GM12878 (cell line): ENCODE measurements around the gene SIGLEC10. TPM values are rescaled to one million over a fixed set of nuclear protein-coding genes. Genes with fewer than 3 reads are reported as not detected.

Source experiments
- ATF7 ChIP-seq: fragments of 450-650 bp; IDR thresholded peaks from 2 replicates; pipeline ENCODE4 v1.6.1; 2016; ENCODE audit warnings: low read depth, mild to moderate bottlenecking
- BACH1 ChIP-seq: fragments of 450-650 bp; IDR thresholded peaks from 2 replicates; pipeline ENCODE4 v1.6.1; 2017; ENCODE audit warnings: mild to moderate bottlenecking, borderline replicate concordance
- CTCF ChIP-seq, 3 experiments: IDR thresholded peaks in 2 of 3; conservative IDR thresholded peaks in 1 of 3; 2 replicates each; pipeline ENCODE4 v1.5.1; 2011; ENCODE audit warnings: low read depth in 3 of 3, low read length in 3 of 3, mild to moderate bottlenecking in 3 of 3, control low read depth in 2 of 3, moderate library complexity in 2 of 3, inconsistent platforms in 1 of 3, mixed read lengths in 1 of 3; ENCODE audit not compliant: control insufficient read depth in 2 of 3, insufficient read depth in 1 of 3; ENCODE audit errors: extremely low read depth in 1 of 3
- ELK1 ChIP-seq: IDR thresholded peaks from 2 replicates; pipeline ENCODE4 v1.6.1; 2012; ENCODE audit warnings: low read depth, low read length, improper control_type of control experiment
- IKZF1 ChIP-seq: fragments of 450-650 bp; conservative IDR thresholded peaks from 2 replicates; pipeline ENCODE4 v1.6.1; 2017; ENCODE audit warnings: antibody characterized with exemption, mild to moderate bottlenecking
- JUNB ChIP-seq: IDR thresholded peaks from 2 replicates; pipeline ENCODE4 v1.6.1; 2016; ENCODE audit warnings: antibody characterized with exemption, mild to moderate bottlenecking
- MAX ChIP-seq: IDR thresholded peaks from 2 replicates; pipeline ENCODE4 v1.6.1; 2012; ENCODE audit warnings: low read depth, low read length, improper control_type of control experiment
- MEF2A ChIP-seq: IDR thresholded peaks from 2 replicates; pipeline ENCODE4 v1.6.1; 2011; ENCODE audit warnings: low read depth, mild to moderate bottlenecking, low read length, moderate library complexity; ENCODE audit not compliant: insufficient read depth
- MYC ChIP-seq: IDR thresholded peaks from 2 replicates; pipeline ENCODE4 v1.6.1; 2011; ENCODE audit warnings: mild to moderate bottlenecking, low read length, moderate library complexity, inconsistent platforms; ENCODE audit not compliant: insufficient read depth, insufficient replicate concordance, insufficient read length, severe bottlenecking
- NFYB ChIP-seq: IDR thresholded peaks from 2 replicates; pipeline ENCODE4 v1.6.1; 2011; ENCODE audit warnings: low read depth, mild to moderate bottlenecking, low read length, improper control_type of control experiment, moderate library complexity; ENCODE audit not compliant: insufficient read depth
- NR2C1 ChIP-seq: fragments of 450-650 bp; IDR thresholded peaks from 2 replicates; pipeline ENCODE4 v1.6.1; 2017; ENCODE audit warnings: antibody characterized with exemption, mild to moderate bottlenecking, moderate library complexity
- PRDM15 ChIP-seq: fragments of 450-650 bp; formaldehyde crosslinking; IDR thresholded peaks from 2 replicates; pipeline ENCODE4 v1.4.0; 2020; ENCODE audit warnings: mild to moderate bottlenecking, moderate library complexity
- SPI1 ChIP-seq: IDR thresholded peaks from 2 replicates; pipeline ENCODE4 v1.6.1; 2011; ENCODE audit warnings: low read depth, mild to moderate bottlenecking, low read length, moderate library complexity, borderline replicate concordance; ENCODE audit not compliant: insufficient read depth
- SREBF2 ChIP-seq: IDR thresholded peaks from 2 replicates; pipeline ENCODE4 v1.6.1; 2012; ENCODE audit warnings: mild to moderate bottlenecking, low read length
- ZBTB40 ChIP-seq: fragments of 450-650 bp; IDR thresholded peaks from 2 replicates; pipeline ENCODE4 v1.6.1; 2016; ENCODE audit warnings: mild to moderate bottlenecking, moderate library complexity, borderline replicate concordance
- polyA plus RNA-seq, 11 experiments: library from polyadenylated mRNA; depleted of rRNA in 4 of 11; unstranded in 6 of 11; stranded (reverse) in 5 of 11; fragments of >200 nt; fragmentation: Nextera tagmentation in 4 of 11; fragmentation: Illumina TruSeq in 1 of 11; extraction: Ambion mirVana in 4 of 11; extraction: Trizol in 1 of 11; gene quantifications; 1 replicate in 1 of 11; 2 replicates in 10 of 11; pipeline versions ENCODE4 v1.2.1 to v1.2.3, GENCODE V29; 2011 to 2016; ENCODE audit warnings: inconsistent platforms in 2 of 11, missing spikeins in 2 of 11, low read depth in 1 of 11
- total RNA-seq, 4 experiments: library from RNA; depleted of rRNA in 3 of 4; stranded (reverse); fragments of >200 nt in 3 of 4; fragmentation: Illumina TruSeq in 1 of 4; extraction: Trizol in 1 of 4; gene quantifications; 2 replicates each; pipeline versions ENCODE4 v1.2.1 to v1.2.3, GENCODE V29; 2013 to 2021

The SIGLEC10 gene
- total and polyA plus RNA-seq, 10 of the 15 experiments (the other 5 are each of a cell fraction or from before 2014, with no cell fraction given): 2.3 to 16.8 (median 7.8) TPM

GRCh38 chr19:51394050-51394836 lies 23.2 kb downstream of the SIGLEC10 start (continued):
- TF ChIP-seq PRDM15 (CRISPR knock-in tag) (no peak), SPI1 (peak; percentile 60; the same call in 1 of the 2 replicates), CTCF (IDR thresholded peaks at IDR 0.05 in 2 of 3, conservative IDR thresholded peaks at IDR 0.05 in 1 of 3; ENCODE audit: control insufficient read depth in 2 of 3, extremely low read depth in 1 of 3, insufficient read depth in 1 of 3, low read depth in 3 of 3, low read length in 3 of 3) (peak; percentile 2 to 29 (median 28); a peak in 2 of 6 replicates), ZBTB40 (peak; percentile 88; the same call in 1 of the 2 replicates), SREBF2 (0 out of 2 replicates have a peak, but pooled peaks have one; percentile 17), MEF2A (peak; percentile 48; the same call in 1 of the 2 replicates), MAX (peak; percentile 97), MYC (no peak), ATF7 (peak; percentile 80), JUNB (peak; percentile 83), BACH1 (no peak), ELK1 (peak; percentile 66), NFYB (peak; percentile 89), IKZF1 (peak; percentile 59; the same call in 1 of the 2 replicates), NR2C1 (no peak)
